Ovary (tissue), 3 donors: ENCODE data around the gene GRIK4.

Source experiments
- POLR2A ChIP-seq: fragments of 450-650 bp; IDR thresholded peaks from one replicate; pipeline ENCODE4 v1.6.1; 2017; ENCODE audit warnings: antibody characterized with exemption, mild to moderate bottlenecking, moderate library complexity
- TF ChIP-seq, protein P1 (sequence below), 3 donors: fragments of 450-650 bp in 2 of 3; fragments of 200-600 bp in 1 of 3; IDR thresholded peaks; one replicate each; pipeline versions ENCODE4 v1.5.1 to v1.8.0; 2016 to 2022; ENCODE audit warnings: antibody characterized with exemption in 3 of 3, mild to moderate bottlenecking in 1 of 3
- donor health status: DM: no; HTN: no; CAD: no.

GRCh38 chr11:120543521-120544215, 32.1 kb downstream of the GRIK4 start:
- TF ChIP-seq, protein P1, sequence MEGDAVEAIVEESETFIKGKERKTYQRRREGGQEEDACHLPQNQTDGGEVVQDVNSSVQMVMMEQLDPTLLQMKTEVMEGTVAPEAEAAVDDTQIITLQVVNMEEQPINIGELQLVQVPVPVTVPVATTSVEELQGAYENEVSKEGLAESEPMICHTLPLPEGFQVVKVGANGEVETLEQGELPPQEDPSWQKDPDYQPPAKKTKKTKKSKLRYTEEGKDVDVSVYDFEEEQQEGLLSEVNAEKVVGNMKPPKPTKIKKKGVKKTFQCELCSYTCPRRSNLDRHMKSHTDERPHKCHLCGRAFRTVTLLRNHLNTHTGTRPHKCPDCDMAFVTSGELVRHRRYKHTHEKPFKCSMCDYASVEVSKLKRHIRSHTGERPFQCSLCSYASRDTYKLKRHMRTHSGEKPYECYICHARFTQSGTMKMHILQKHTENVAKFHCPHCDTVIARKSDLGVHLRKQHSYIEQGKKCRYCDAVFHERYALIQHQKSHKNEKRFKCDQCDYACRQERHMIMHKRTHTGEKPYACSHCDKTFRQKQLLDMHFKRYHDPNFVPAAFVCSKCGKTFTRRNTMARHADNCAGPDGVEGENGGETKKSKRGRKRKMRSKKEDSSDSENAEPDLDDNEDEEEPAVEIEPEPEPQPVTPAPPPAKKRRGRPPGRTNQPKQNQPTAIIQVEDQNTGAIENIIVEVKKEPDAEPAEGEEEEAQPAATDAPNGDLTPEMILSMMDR (IDR thresholded peaks at IDR 0.05): no peak
- no peak for TF ChIP-seq POLR2A
